CD4-positive, alpha-beta memory T cell (primary cell): ENCODE results near the gene MARCHF3. TPM values are rescaled to one million over a fixed set of nuclear protein-coding genes. Genes with fewer than 3 reads are reported as not detected.
"Not testable (repeated sequence)": the region's sequence is repeated elsewhere in the genome, so short reads cannot be mapped to it uniquely, and the experiment has no call there.

ENCODE experiments used
- CTCF ChIA-PET: fragments of 350-600 bp; sonication (Branson Sonifier 250); formaldehyde crosslinking; loops from one replicate; lab custom pipeline; 2021; ENCODE audit warnings: inconsistent platforms; ENCODE audit not compliant: partially characterized antibody; lab: Charles Lee
- POLR2A ChIA-PET: fragments of 350-600 bp; sonication (Branson Sonifier 250); formaldehyde crosslinking; loops from one replicate; lab custom pipeline; 2021; ENCODE audit not compliant: partially characterized antibody; lab: Charles Lee
- DNase-seq, 5 donors: peaks; one replicate each; pipeline versions ENCODE4 v3.0.0 to v3.0.0-alpha.2; 2020 to 2022; ENCODE audit warnings: mixed read lengths in 1 of 5
- H3K27ac ChIP-seq: one replicate; pipeline ENCODE4 v1.7.0; 2013; ENCODE audit warnings: low read depth, low read length
- H3K27me3 ChIP-seq: 2 replicates; pipeline ENCODE4 v1.7.0; 2013; ENCODE audit warnings: mild to moderate bottlenecking, low read length, moderate library complexity; ENCODE audit not compliant: insufficient read depth
- H3K36me3 ChIP-seq: 2 replicates; pipeline ENCODE4 v1.7.0; 2013; ENCODE audit warnings: mild to moderate bottlenecking, low read length, moderate library complexity; ENCODE audit not compliant: insufficient read depth
- H3K4me1 ChIP-seq: 2 replicates; pipeline ENCODE4 v1.7.0; 2013; ENCODE audit warnings: mild to moderate bottlenecking, low read length, moderate library complexity; ENCODE audit not compliant: insufficient read depth
- H3K4me3 ChIP-seq, 2 donors: one replicate each; pipeline ENCODE4 v1.7.0; 2013; ENCODE audit warnings: low read length in 2 of 2, mild to moderate bottlenecking in 1 of 2
- H3K9me3 ChIP-seq, 2 donors: one replicate each; pipeline ENCODE4 v1.7.0; 2013; ENCODE audit warnings: low read length in 2 of 2, control low read depth in 1 of 2; ENCODE audit not compliant: control insufficient read depth in 1 of 2
- H3K27ac Mint-ChIP-seq, 7 donors: one replicate each; pipeline ENCODE4 v1.8.0; 2020 to 2021; ENCODE audit warnings: mixed read lengths in 7 of 7, mild to moderate bottlenecking in 6 of 7, inconsistent platforms in 3 of 7, moderate library complexity in 3 of 7
- H3K27me3 Mint-ChIP-seq, 2 donors: one replicate each; pipeline ENCODE4 v1.8.0; 2020 to 2021; ENCODE audit warnings: mixed read lengths in 2 of 2
- H3K36me3 Mint-ChIP-seq, 2 donors: one replicate each; pipeline ENCODE4 v1.8.0; 2020 to 2021; ENCODE audit warnings: mixed read lengths in 2 of 2, inconsistent platforms in 1 of 2, mild to moderate bottlenecking in 1 of 2
- H3K4me1 Mint-ChIP-seq, 4 donors: one replicate each; pipeline ENCODE4 v1.8.0; 2020 to 2021; ENCODE audit warnings: mixed read lengths in 4 of 4, mild to moderate bottlenecking in 1 of 4
- H3K4me3 Mint-ChIP-seq, 8 donors: one replicate each; pipeline ENCODE4 v1.8.0; 2020 to 2021; ENCODE audit warnings: mixed read lengths in 8 of 8, mild to moderate bottlenecking in 7 of 8, moderate library complexity in 6 of 8, inconsistent platforms in 3 of 8
- H3K9me3 Mint-ChIP-seq, 8 donors: one replicate each; pipeline ENCODE4 v1.8.0; 2020 to 2021; ENCODE audit warnings: mixed read lengths in 8 of 8, mild to moderate bottlenecking in 5 of 8, inconsistent platforms in 3 of 8, moderate library complexity in 1 of 8
- intact Hi-C: fragments of 100-400 bp; cut with micrococcal nuclease; formaldehyde crosslinking; loops from one replicate; pipeline ENCODE4 v1.15.1; 2023
- polyA plus RNA-seq, 2 donors: library from polyadenylated mRNA; unstranded; fragments of 300-500 nt; fragmentation: Illumina TruSeq; gene quantifications; one replicate each; pipeline ENCODE4 v1.2.3, GENCODE V29; 2021
- total RNA-seq, 2 experiments: library from RNA; stranded (reverse); gene quantifications; one replicate each; pipeline ENCODE4 v1.2.3, GENCODE V29; 2021

The MARCHF3 gene
- total and polyA plus RNA-seq, 4 experiments from 2014 or later: 3.2 to 7.5 (median 4.4) TPM

- H3K4me3 Mint-ChIP-seq, H3K9me3 Mint-ChIP-seq: not testable (repeated sequence)
Measured at GRCh38 chr5:126895712-126896111, 134.6 kb downstream of the MARCHF3 start.

GRCh38 chr5:126890414-126890813, 139.9 kb downstream of the MARCHF3 start:
- H3K36me3 ChIP-seq, H3K27me3 ChIP-seq, POLR2A ChIA-PET, H3K27ac Mint-ChIP-seq, H3K9me3 ChIP-seq, H3K27ac ChIP-seq, H3K27me3 Mint-ChIP-seq, H3K36me3 Mint-ChIP-seq, H3K4me1 Mint-ChIP-seq, H3K4me1 ChIP-seq, DNase-seq, H3K4me3 Mint-ChIP-seq, H3K4me3 ChIP-seq, CTCF ChIA-PET, intact Hi-C loops, H3K9me3 Mint-ChIP-seq: not testable (repeated sequence)

More at GRCh38 chr5:126895712-126896111, 134.6 kb downstream of the MARCHF3 start:
- H3K27me3 ChIP-seq, H3K27me3 Mint-ChIP-seq, H3K4me3 ChIP-seq, H3K36me3 ChIP-seq, H3K4me1 ChIP-seq, H3K27ac ChIP-seq, H3K4me1 Mint-ChIP-seq, H3K9me3 ChIP-seq, H3K27ac Mint-ChIP-seq, DNase-seq, intact Hi-C loops, CTCF ChIA-PET: not testable (repeated sequence)
- POLR2A ChIA-PET: interaction anchor here (0.6 kb wide), 1 partner anchor 77 kb away, joined by 3 read pairs; no protein-coding TSS in a partner anchor
- H3K36me3 Mint-ChIP-seq: peaks cover 0 to 16% of the 10 kb centered on the region in 2 donors

- intact Hi-C loops: no loop called here
- H3K4me3 Mint-ChIP-seq: no peak overlapping the region
- H3K4me1 Mint-ChIP-seq: no peaks in the 10 kb centered on the region
- no peaks in the 10 kb centered on the region for H3K27me3 Mint-ChIP-seq
- POLR2A ChIA-PET: no interaction called here
- CTCF ChIA-PET: no interaction called here
- Histone ChIP-seq H3K4me1 (no peaks in the 10 kb centered on the region), H3K36me3 (no peaks in the 10 kb centered on the region), H3K9me3 (no peaks in the 10 kb centered on the region), H3K4me3 (no peak overlapping the region), H3K27me3 (no peaks in the 10 kb centered on the region), H3K27ac (no peak overlapping the region)
- no peak for DNase-seq
- H3K36me3 Mint-ChIP-seq: no peaks in the 10 kb centered on the region
- H3K27ac Mint-ChIP-seq: no peak overlapping the region
- no peaks in the 10 kb centered on the region for H3K9me3 Mint-ChIP-seq
Measured at GRCh38 chr5:126888175-126888574, 142.2 kb downstream of the MARCHF3 start.

GRCh38 chr5:126884269-126884819, 146.0 kb downstream of the MARCHF3 start:
- H3K27ac Mint-ChIP-seq: peak overlapping the region in 1 of 7 donors; percentile 12
- POLR2A ChIA-PET: no interaction called here
- H3K4me1 Mint-ChIP-seq: no peaks in the 10 kb centered on the region
- no peak for DNase-seq
- H3K4me3 Mint-ChIP-seq: peak overlapping the region in 1 of 8 donors; percentile 0
- intact Hi-C loops: no loop called here
- no peaks in the 10 kb centered on the region for H3K4me1 ChIP-seq
- CTCF ChIA-PET: no interaction called here
- no peaks in the 10 kb centered on the region for H3K27me3 ChIP-seq
- no peaks in the 10 kb centered on the region for H3K36me3 Mint-ChIP-seq
- H3K36me3 ChIP-seq: no peaks in the 10 kb centered on the region
- no peaks in the 10 kb centered on the region for H3K9me3 ChIP-seq
- peaks cover 0 to 3% (median 0%) of the 10 kb centered on the region in 8 donors for H3K9me3 Mint-ChIP-seq
- H3K27me3 Mint-ChIP-seq: no peaks in the 10 kb centered on the region
- no peak overlapping the region for H3K27ac ChIP-seq
- H3K4me3 ChIP-seq: no peak overlapping the region

GRCh38 chr5:126883564-126884245, 146.7 kb downstream of the MARCHF3 start:
- H3K9me3 ChIP-seq: no peaks in the 10 kb centered on the region
- no peak overlapping the region for H3K4me3 ChIP-seq
- H3K36me3 ChIP-seq: no peaks in the 10 kb centered on the region
- H3K4me1 Mint-ChIP-seq: no peaks in the 10 kb centered on the region
- H3K4me3 Mint-ChIP-seq: no peak overlapping the region
- intact Hi-C loops: no loop called here
- no peak for DNase-seq
- H3K27me3 ChIP-seq: no peaks in the 10 kb centered on the region
- POLR2A ChIA-PET: no interaction called here
- H3K4me1 ChIP-seq: no peaks in the 10 kb centered on the region
- CTCF ChIA-PET: no interaction called here
- no peaks in the 10 kb centered on the region for H3K36me3 Mint-ChIP-seq
- H3K27ac ChIP-seq: no peak overlapping the region
- no peaks in the 10 kb centered on the region for H3K27me3 Mint-ChIP-seq
- H3K9me3 Mint-ChIP-seq: peaks cover 0 to 3% (median 0%) of the 10 kb centered on the region in 8 donors
- no peak overlapping the region for H3K27ac Mint-ChIP-seq

GRCh38 chr5:126881821-126882600, 148.3 kb downstream of the MARCHF3 start:
- no peak overlapping the region for H3K27ac ChIP-seq
- H3K9me3 Mint-ChIP-seq: peaks cover 0 to 3% (median 0%) of the 10 kb centered on the region in 8 donors
- no peaks in the 10 kb centered on the region for H3K4me1 Mint-ChIP-seq
- ChIA-PET CTCF (no interaction called here), POLR2A (no interaction called here)
- H3K36me3 ChIP-seq: no peaks in the 10 kb centered on the region
- no peak for DNase-seq
- no peaks in the 10 kb centered on the region for H3K27me3 ChIP-seq
- intact Hi-C loops: no loop called here
- no peaks in the 10 kb centered on the region for H3K27me3 Mint-ChIP-seq
- no peak overlapping the region for H3K27ac Mint-ChIP-seq
- no peaks in the 10 kb centered on the region for H3K4me1 ChIP-seq
- H3K36me3 Mint-ChIP-seq: no peaks in the 10 kb centered on the region
- no peak overlapping the region for H3K4me3 Mint-ChIP-seq
- H3K9me3 ChIP-seq: no peaks in the 10 kb centered on the region
- no peak overlapping the region for H3K4me3 ChIP-seq

GRCh38 chr5:126878634-126879033, 151.7 kb downstream of the MARCHF3 start:
- ChIA-PET POLR2A (no interaction called here), CTCF (interaction anchor here (0.6 kb wide), 1 partner anchor 16 kb away, joined by 3 read pairs; no protein-coding TSS in a partner anchor)
- no peaks in the 10 kb centered on the region for H3K27me3 Mint-ChIP-seq

More at GRCh38 chr5:126878634-126879033, 151.7 kb downstream of the MARCHF3 start:
- Mint-ChIP-seq H3K4me3 (no peak overlapping the region), H3K36me3 (peaks cover 0 to 2% of the 10 kb centered on the region in 2 donors), H3K27ac (no peak overlapping the region), H3K4me1 (no peaks in the 10 kb centered on the region), H3K9me3 (peaks cover 0 to 3% (median 0%) of the 10 kb centered on the region in 8 donors)
- H3K4me3 ChIP-seq: no peak overlapping the region
- H3K36me3 ChIP-seq: no peaks in the 10 kb centered on the region
- H3K4me1 ChIP-seq: no peaks in the 10 kb centered on the region
- intact Hi-C loops: no loop called here
- H3K27me3 ChIP-seq: no peaks in the 10 kb centered on the region
- DNase-seq: no peak
- no peak overlapping the region for H3K27ac ChIP-seq
- H3K9me3 ChIP-seq: no peaks in the 10 kb centered on the region
